Measurements from ENCODE around the gene NOC4L. TPM values are rescaled to one million over a fixed set of nuclear protein-coding genes. Genes with fewer than 3 reads are reported as not detected.

NOC4L gene
- total RNA-seq, 1 experiment from 2014 or later = 29.8 TPM

DNA sequence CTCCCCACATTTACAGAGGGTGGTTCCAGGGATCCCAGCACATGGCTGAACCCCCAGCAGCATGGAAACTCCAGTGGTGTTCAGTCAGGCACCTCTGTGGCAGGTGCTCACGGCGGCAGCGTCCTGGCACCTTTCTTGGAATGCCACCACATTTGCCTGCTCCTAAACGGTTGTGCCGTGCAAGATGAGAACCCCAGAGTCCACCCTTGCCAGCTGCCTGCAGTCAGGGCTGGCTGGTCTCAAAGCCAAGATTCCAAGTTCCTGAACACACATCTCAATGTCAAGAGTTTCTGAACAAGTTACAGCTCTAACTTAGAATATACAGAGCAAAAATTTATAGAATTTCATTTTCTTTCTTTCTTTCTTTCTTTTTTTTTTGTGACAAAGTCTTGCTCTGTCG, 38.8 kb upstream of the NOC4L start:
- ATAC-seq (no peak), DNase-seq (ENCODE audit: low read depth, low spot score) (no peak)
- POLR2A ChIA-PET = no interaction called here
- TF ChIP-seq CTCF (IDR thresholded peaks at IDR 0.05) (no peak), TCF7L2 (IDR thresholded peaks at IDR 0.05; ENCODE audit: low read depth, low read length) (no peak), POLR2AphosphoS5 (IDR thresholded peaks at IDR 0.05; ENCODE audit: low read depth, low read length) (no peak), SIN3A (IDR thresholded peaks at IDR 0.05; ENCODE audit: borderline replicate concordance, insufficient read depth, low read depth, low read length) (no peak)
- TF ChIP-seq, protein P1, sequence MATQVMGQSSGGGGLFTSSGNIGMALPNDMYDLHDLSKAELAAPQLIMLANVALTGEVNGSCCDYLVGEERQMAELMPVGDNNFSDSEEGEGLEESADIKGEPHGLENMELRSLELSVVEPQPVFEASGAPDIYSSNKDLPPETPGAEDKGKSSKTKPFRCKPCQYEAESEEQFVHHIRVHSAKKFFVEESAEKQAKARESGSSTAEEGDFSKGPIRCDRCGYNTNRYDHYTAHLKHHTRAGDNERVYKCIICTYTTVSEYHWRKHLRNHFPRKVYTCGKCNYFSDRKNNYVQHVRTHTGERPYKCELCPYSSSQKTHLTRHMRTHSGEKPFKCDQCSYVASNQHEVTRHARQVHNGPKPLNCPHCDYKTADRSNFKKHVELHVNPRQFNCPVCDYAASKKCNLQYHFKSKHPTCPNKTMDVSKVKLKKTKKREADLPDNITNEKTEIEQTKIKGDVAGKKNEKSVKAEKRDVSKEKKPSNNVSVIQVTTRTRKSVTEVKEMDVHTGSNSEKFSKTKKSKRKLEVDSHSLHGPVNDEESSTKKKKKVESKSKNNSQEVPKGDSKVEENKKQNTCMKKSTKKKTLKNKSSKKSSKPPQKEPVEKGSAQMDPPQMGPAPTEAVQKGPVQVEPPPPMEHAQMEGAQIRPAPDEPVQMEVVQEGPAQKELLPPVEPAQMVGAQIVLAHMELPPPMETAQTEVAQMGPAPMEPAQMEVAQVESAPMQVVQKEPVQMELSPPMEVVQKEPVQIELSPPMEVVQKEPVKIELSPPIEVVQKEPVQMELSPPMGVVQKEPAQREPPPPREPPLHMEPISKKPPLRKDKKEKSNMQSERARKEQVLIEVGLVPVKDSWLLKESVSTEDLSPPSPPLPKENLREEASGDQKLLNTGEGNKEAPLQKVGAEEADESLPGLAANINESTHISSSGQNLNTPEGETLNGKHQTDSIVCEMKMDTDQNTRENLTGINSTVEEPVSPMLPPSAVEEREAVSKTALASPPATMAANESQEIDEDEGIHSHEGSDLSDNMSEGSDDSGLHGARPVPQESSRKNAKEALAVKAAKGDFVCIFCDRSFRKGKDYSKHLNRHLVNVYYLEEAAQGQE (IDR thresholded peaks at IDR 0.05; ENCODE audit: insufficient read depth in 1 of 2, low read depth in 2 of 2, low read length in 1 of 2) = no peak
- intact Hi-C loops (cut with micrococcal nuclease; ENCODE audit: unreplicated experiment) = no loop called here
- Histone ChIP-seq H3K9me3 (ENCODE audit: control insufficient read depth, insufficient read depth, low read depth, low read length) (no peaks in the 10 kb centered on the region), H3K36me3 (ENCODE audit: control insufficient read depth, insufficient read depth, low read length) (peaks cover 7% of the 10 kb centered on the region), H3K4me3 (ENCODE audit: low read depth in 2 of 2, low read length in 2 of 2) (no peak overlapping the region), H3K4me1 (ENCODE audit: control insufficient read depth, insufficient read depth, low read length) (no peaks in the 10 kb centered on the region), H3K27me3 (ENCODE audit: control insufficient read depth, insufficient read depth, low read length) (no peaks in the 10 kb centered on the region), H3K27ac (ENCODE audit: low read length) (no peak overlapping the region)
- CTCF ChIA-PET = no interaction called here
- BruUV-seq (replicated peaks) = no TSS peak
- in situ Hi-C loops (cut with HindIII; ENCODE audit: low pct_unique_long_range_greater_than_20kb, low sequenced_read_pairs) = no loop called here

- BruUV-seq (replicated peaks) = no TSS peak
- ChIA-PET POLR2A (no interaction called here), CTCF (no interaction called here)
- intact Hi-C loops (cut with micrococcal nuclease; ENCODE audit: unreplicated experiment) (no loop called here), in situ Hi-C loops (cut with HindIII; ENCODE audit: low pct_unique_long_range_greater_than_20kb, low sequenced_read_pairs) (no loop called here)
- DNase-seq (ENCODE audit: low read depth, low spot score) (no peak), ATAC-seq (no peak)
- Histone ChIP-seq H3K27ac (ENCODE audit: low read length) (no peak overlapping the region), H3K27me3 (ENCODE audit: control insufficient read depth, insufficient read depth, low read length) (no peaks in the 10 kb centered on the region), H3K36me3 (ENCODE audit: control insufficient read depth, insufficient read depth, low read length) (peaks cover 7% of the 10 kb centered on the region), H3K4me3 (ENCODE audit: low read depth in 2 of 2, low read length in 2 of 2) (no peak overlapping the region), H3K4me1 (ENCODE audit: control insufficient read depth, insufficient read depth, low read length) (no peaks in the 10 kb centered on the region), H3K9me3 (ENCODE audit: control insufficient read depth, insufficient read depth, low read depth, low read length) (no peaks in the 10 kb centered on the region)
- no peak for TF ChIP-seq CTCF (IDR thresholded peaks at IDR 0.05)
- TF ChIP-seq SIN3A (IDR thresholded peaks at IDR 0.05; ENCODE audit: borderline replicate concordance, insufficient read depth, low read depth, low read length) = no peak
- TF ChIP-seq TCF7L2 (IDR thresholded peaks at IDR 0.05; ENCODE audit: low read depth, low read length) = no peak
- no peak for TF ChIP-seq POLR2AphosphoS5 (IDR thresholded peaks at IDR 0.05; ENCODE audit: low read depth, low read length)
- TF ChIP-seq, protein P1 (IDR thresholded peaks at IDR 0.05; ENCODE audit: insufficient read depth in 1 of 2, low read depth in 2 of 2, low read length in 1 of 2) = no peak
Measured at GRCh38 chr12:132106921-132107320, 37.3 kb upstream of the NOC4L start.
